Tibial nerve (tissue), 4 donors: ENCODE data around the gene MCU. TPM values are rescaled to one million over a fixed set of nuclear protein-coding genes. Genes with fewer than 3 reads are reported as not detected.
A peak's percentile ranks its signal among the peaks of the same experiment; 100 is the strongest.

Source experiments
- DNase-seq, 2 donors: peaks; one replicate each; pipeline ENCODE4 v3.0.0-alpha.2; 2019; ENCODE audit warnings: low spot score in 2 of 2
- H3K27ac ChIP-seq, 4 donors: fragments of 200-600 bp; sonication (generic) in 3 of 4; one replicate each; pipeline ENCODE4 v1.5.1; 2017 to 2019; ENCODE audit warnings: mild to moderate bottlenecking in 1 of 4
- H3K27me3 ChIP-seq, 2 donors: fragments of 200-600 bp; sonication (generic) in 1 of 2; one replicate each; pipeline versions ENCODE4 v1.5.1 to v1.6.0; 2017 to 2019
- H3K36me3 ChIP-seq, 3 donors: fragments of 200-600 bp; sonication (generic); one replicate each; pipeline ENCODE4 v1.5.1; 2018 to 2019
- H3K4me1 ChIP-seq, 4 donors: fragments of 200-600 bp; sonication (generic) in 3 of 4; one replicate each; pipeline ENCODE4 v1.5.1; 2017 to 2019
- H3K4me3 ChIP-seq, 4 donors: fragments of 200-600 bp; sonication (generic) in 3 of 4; one replicate each; pipeline ENCODE4 v1.5.1; 2017 to 2019; ENCODE audit warnings: mild to moderate bottlenecking in 1 of 4, moderate library complexity in 1 of 4
- H3K9me3 ChIP-seq, 4 donors: fragments of 200-600 bp; sonication (generic) in 3 of 4; one replicate each; pipeline ENCODE4 v1.5.1; 2017 to 2019
- EP300 ChIP-seq, 2 donors: sonication (generic); formaldehyde crosslinking; IDR thresholded peaks; one replicate each; pipeline ENCODE4 v1.6.1; 2017; ENCODE audit warnings: antibody characterized with exemption in 2 of 2, mild to moderate bottlenecking in 1 of 2
- POLR2A ChIP-seq, 2 donors: fragments of 450-650 bp; IDR thresholded peaks; one replicate each; pipeline ENCODE4 v1.6.1; 2017; ENCODE audit warnings: antibody characterized with exemption in 2 of 2, mild to moderate bottlenecking in 2 of 2, moderate library complexity in 2 of 2
- WGBS, 2 donors: methylation state at CpG; one replicate each; pipeline ENCODE4 v1.1.5; 2018; 5-methylcytosine and 5-hydroxymethylcytosine counted together
- total RNA-seq, 4 donors: library from RNA; depleted of rRNA; stranded (reverse); fragments of >200 nt; gene quantifications; one replicate each; pipeline ENCODE4 v1.1.0, GENCODE V29; 2016
- TF ChIP-seq, protein P1 (sequence below), 5 experiments: fragments of 200-600 bp in 3 of 5; fragments of 450-650 bp in 2 of 5; sonication (generic) in 3 of 5; IDR thresholded peaks; one replicate each; pipeline ENCODE4 v1.5.1; 2016 to 2019; ENCODE audit warnings: antibody characterized with exemption in 5 of 5, mild to moderate bottlenecking in 3 of 5, moderate library complexity in 2 of 5

MCU gene
- total RNA-seq, 4 donors from 2014 or later = 6.7 to 16.4 (median 14.2) TPM

DNA sequence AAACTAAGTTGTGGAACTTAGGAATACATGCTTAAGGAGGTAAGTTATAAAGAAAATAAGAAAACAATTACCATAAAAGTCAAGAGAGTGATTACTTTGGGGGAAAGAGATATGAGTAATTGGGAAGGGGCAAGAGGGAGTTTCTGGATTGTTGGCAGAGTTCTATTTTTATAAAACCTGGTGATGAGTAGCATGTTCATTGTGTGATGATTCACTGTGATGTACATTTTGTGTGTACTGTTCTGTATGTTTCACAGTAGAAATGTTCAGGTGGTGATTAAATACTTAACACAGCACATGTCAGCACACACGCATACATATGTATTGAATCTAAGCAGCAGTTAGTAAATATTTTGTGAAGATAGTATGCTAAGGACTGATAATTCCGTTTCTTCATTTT is 191.9 kb downstream of the MCU start:
- TF ChIP-seq EP300 (IDR thresholded peaks at IDR 0.05) = no peak
- TF ChIP-seq, protein P1, sequence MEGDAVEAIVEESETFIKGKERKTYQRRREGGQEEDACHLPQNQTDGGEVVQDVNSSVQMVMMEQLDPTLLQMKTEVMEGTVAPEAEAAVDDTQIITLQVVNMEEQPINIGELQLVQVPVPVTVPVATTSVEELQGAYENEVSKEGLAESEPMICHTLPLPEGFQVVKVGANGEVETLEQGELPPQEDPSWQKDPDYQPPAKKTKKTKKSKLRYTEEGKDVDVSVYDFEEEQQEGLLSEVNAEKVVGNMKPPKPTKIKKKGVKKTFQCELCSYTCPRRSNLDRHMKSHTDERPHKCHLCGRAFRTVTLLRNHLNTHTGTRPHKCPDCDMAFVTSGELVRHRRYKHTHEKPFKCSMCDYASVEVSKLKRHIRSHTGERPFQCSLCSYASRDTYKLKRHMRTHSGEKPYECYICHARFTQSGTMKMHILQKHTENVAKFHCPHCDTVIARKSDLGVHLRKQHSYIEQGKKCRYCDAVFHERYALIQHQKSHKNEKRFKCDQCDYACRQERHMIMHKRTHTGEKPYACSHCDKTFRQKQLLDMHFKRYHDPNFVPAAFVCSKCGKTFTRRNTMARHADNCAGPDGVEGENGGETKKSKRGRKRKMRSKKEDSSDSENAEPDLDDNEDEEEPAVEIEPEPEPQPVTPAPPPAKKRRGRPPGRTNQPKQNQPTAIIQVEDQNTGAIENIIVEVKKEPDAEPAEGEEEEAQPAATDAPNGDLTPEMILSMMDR (IDR thresholded peaks at IDR 0.05) = no peak
- TF ChIP-seq POLR2A (IDR thresholded peaks at IDR 0.05) = no peak
- no peaks in the 10 kb centered on the region for H3K9me3 ChIP-seq
- peaks cover 0 to 43% (median 4%) of the 10 kb centered on the region in 3 donors for H3K36me3 ChIP-seq
- H3K27ac ChIP-seq = no peak overlapping the region
- 92 to 93% methylated on average over 2 of the region's 2 CpGs for WGBS, 2 donors
- H3K27me3 ChIP-seq = no peaks in the 10 kb centered on the region
- no peak overlapping the region for H3K4me3 ChIP-seq
- H3K4me1 ChIP-seq = no peaks in the 10 kb centered on the region
- no peak for DNase-seq

DNA sequence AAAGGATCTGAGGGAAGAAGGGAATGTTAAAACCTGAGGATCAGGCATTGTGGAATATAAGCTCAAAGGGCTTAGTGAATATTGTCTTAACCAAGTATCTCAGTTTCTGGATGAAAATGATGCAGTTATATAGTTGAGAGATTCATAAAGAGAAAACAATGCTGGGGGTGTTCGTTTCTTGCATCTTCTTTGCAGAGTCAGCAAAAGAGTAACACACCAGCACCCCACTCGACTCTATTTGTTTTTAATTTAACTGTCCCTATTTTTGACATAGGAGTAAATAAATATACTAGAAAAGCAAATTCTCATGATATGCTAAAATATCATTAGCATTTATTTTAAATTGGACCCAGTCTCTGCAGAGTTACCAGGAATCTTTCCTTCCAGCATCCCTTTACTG is 194.0 kb downstream of the MCU start:
- Histone ChIP-seq H3K27ac (no peak overlapping the region), H3K27me3 (no peaks in the 10 kb centered on the region), H3K4me1 (no peaks in the 10 kb centered on the region), H3K9me3 (no peaks in the 10 kb centered on the region), H3K4me3 (no peak overlapping the region), H3K36me3 (peaks cover 0 to 39% (median 4%) of the 10 kb centered on the region in 3 donors)
- no peak for TF ChIP-seq POLR2A (IDR thresholded peaks at IDR 0.05)
- TF ChIP-seq, protein P1 (IDR thresholded peaks at IDR 0.05) = no peak
- no peak for TF ChIP-seq EP300 (IDR thresholded peaks at IDR 0.05)
- no peak for DNase-seq
- 69 to 77% methylated on average over 2 of the region's 2 CpGs for WGBS, 2 donors

DNA sequence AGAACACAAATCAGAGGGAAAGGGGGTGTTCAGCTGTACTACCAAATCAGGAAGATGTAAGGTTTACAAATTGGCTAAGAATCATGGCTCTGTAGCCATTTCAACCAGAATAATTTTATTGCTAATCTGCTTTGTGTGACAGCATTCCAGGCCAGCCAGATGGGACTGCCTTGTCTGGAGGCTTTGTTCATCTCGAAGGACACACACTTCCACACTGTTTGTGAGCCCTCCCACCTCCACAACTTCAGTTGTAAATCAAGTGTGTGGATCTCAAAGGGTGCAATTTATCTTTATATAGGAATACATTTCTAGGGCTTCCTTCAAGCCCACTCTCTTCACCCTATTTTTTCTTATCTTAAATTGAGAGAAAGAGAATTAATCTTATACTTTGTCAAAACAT is 194.7 kb downstream of the MCU start:
- TF ChIP-seq EP300 (IDR thresholded peaks at IDR 0.05) (no peak), POLR2A (IDR thresholded peaks at IDR 0.05) (no peak)
- TF ChIP-seq, protein P1 (IDR thresholded peaks at IDR 0.05) = no peak
- peaks cover 0 to 34% (median 0%) of the 10 kb centered on the region in 3 donors for H3K36me3 ChIP-seq

DNA sequence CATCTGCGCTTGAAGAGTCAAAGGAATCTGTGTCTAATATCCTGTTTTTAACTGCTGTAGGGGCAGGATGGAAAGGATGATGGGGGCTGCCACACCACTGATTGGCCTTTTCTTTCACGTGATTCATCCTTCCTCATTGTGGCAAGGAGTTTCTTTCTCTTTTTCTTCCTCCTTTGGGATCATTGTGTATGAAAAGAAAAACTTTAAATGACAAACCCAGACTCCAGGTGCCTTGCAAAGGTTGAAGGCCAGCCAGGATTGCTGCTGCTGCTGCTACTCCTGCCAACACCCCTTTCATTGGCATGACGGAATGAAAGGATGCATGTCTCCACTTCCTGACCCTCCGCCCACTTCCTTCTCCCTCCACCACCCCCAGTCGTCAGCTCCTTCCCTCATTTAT is 195.1 kb downstream of the MCU start:
- 35 to 39% methylated on average over 5 of the region's 5 CpGs for WGBS, 2 donors
- Histone ChIP-seq H3K9me3 (no peaks in the 10 kb centered on the region), H3K36me3 (peaks cover 0 to 31% (median 0%) of the 10 kb centered on the region in 3 donors), H3K4me3 (peak overlapping the region in 1 of 4 donors; percentile 15), H3K27me3 (no peaks in the 10 kb centered on the region), H3K4me1 (no peaks in the 10 kb centered on the region), H3K27ac (no peak overlapping the region)
- DNase-seq = no peak
- TF ChIP-seq, protein P1 (IDR thresholded peaks at IDR 0.05) = no peak
- no peak for TF ChIP-seq EP300 (IDR thresholded peaks at IDR 0.05)
- TF ChIP-seq POLR2A (IDR thresholded peaks at IDR 0.05) = no peak

More for the DNA sequence above, 194.7 kb downstream of the MCU start:
- no peaks in the 10 kb centered on the region for H3K4me1 ChIP-seq
- no peaks in the 10 kb centered on the region for H3K27me3 ChIP-seq
- DNase-seq = no peak
- 16 to 33% methylated on average over 1 of the region's 1 CpG for WGBS, 2 donors
- no peak overlapping the region for H3K4me3 ChIP-seq
- no peak overlapping the region for H3K27ac ChIP-seq
- no peaks in the 10 kb centered on the region for H3K9me3 ChIP-seq

DNA sequence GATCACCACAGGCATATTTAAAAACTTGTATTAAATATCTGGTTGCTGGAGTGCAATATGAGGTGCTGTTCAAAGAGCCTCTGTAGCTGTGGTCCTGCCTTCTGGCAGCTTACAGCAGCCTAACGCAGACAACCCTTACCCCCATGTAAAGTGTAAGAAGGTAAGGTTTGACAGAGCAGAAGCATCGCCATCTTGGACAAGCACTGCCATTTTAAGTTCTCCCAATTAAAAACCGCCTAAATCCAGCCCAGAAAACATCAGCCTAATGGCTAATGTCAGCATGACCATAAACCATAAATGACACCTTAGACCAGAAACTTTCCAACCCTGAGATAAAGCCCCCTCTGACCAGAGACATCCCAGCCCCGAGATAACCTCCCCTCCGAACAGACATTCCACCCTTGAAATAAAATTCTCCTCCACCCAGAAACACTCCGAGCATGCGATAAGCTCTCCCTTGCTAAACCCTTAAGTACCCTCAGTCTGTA is 196.3 kb downstream of the MCU start:
- no peaks in the 10 kb centered on the region for H3K4me1 ChIP-seq
- 93 to 99% methylated on average over 7 of the region's 7 CpGs for WGBS, 2 donors
- no peak overlapping the region for H3K4me3 ChIP-seq
- H3K27ac ChIP-seq = no peak overlapping the region
- H3K36me3 ChIP-seq = peaks cover 0 to 31% (median 0%) of the 10 kb centered on the region in 3 donors
- no peak for DNase-seq
- TF ChIP-seq EP300 (IDR thresholded peaks at IDR 0.05) (no peak), POLR2A (IDR thresholded peaks at IDR 0.05) (no peak)
- TF ChIP-seq, protein P1 (IDR thresholded peaks at IDR 0.05) = no peak
- H3K27me3 ChIP-seq = no peaks in the 10 kb centered on the region
- no peaks in the 10 kb centered on the region for H3K9me3 ChIP-seq
